ENCODE data around the gene DDX47. TPM values are rescaled to one million over a fixed set of nuclear protein-coding genes. Genes with fewer than 3 reads are reported as not detected.
"Not testable (repeated sequence)": the region's sequence is repeated elsewhere in the genome, so short reads cannot be mapped to it uniquely, and the experiment has no call there.

Gene DDX47
- total and polyA plus RNA-seq, 4 donors = 23.8 to 46.0 (median 41.7) TPM

GRCh38 chr12:12875301-12875700, 62.2 kb downstream of the DDX47 start:
- H3K4me3 ChIP-seq (ENCODE audit: low read length in 2 of 2); H3K4me1 ChIP-seq (ENCODE audit: control insufficient read depth in 1 of 2, insufficient read depth in 2 of 2, low read length in 2 of 2); intact Hi-C loops (cut with DNase I); H3K9me3 ChIP-seq (ENCODE audit: control insufficient read depth, low read length); DNase-seq; ATAC-seq (ENCODE audit: low FRiP score); H3K27me3 ChIP-seq (ENCODE audit: control insufficient read depth in 1 of 2, insufficient read depth in 2 of 2, low read length in 1 of 2); H3K27ac ChIP-seq (ENCODE audit: low read depth in 1 of 2, low read length in 2 of 2); H3K36me3 ChIP-seq (ENCODE audit: control insufficient read depth in 1 of 2, insufficient read depth in 2 of 2, low read length in 1 of 2): not testable (repeated sequence)
- WGBS, 2 donors = 96 to 97% methylated on average over 10 of the region's 10 CpGs

DNA sequence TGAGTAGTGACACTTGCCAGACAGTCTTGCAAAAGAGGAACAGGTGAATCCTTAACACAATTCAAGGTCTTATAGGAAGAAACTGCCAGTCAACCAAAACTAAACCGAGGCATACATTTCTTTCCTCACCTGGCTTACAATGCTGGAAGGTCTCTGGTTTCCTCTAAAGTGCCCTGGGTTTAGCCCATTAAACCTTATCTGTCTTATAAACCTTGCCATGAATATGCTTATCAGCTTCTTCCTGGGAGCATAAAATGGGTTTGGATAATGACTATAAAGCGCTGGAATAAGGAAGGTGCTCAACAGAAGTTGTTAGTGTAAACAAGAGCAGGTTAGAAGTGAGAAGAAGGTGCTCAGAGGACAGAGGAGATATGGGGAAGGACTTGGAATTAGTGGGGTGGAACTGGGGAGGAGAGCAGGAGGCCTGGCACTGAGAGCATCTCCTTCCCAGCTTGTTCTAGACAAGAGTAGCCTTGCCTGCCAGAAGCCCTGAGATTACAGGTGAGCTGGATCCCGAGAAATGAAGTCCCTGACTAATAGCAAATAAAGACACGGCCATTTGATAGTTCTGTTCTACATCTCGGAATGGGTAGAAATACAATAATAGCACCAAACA, 64.1 kb downstream of the DDX47 start:
- WGBS, 2 donors = 24 to 25% methylated on average over 5 of the region's 5 CpGs
- DNase-seq (no peak), ATAC-seq (ENCODE audit: low FRiP score) (no peak)
- H3K27me3 ChIP-seq (ENCODE audit: control insufficient read depth in 1 of 2, insufficient read depth in 2 of 2, low read length in 1 of 2) = no peaks in the 10 kb centered on the region
- intact Hi-C loops (cut with DNase I) = no loop called here
- peaks cover 0 to 3% of the 10 kb centered on the region in 2 donors for H3K4me1 ChIP-seq (ENCODE audit: control insufficient read depth in 1 of 2, insufficient read depth in 2 of 2, low read length in 2 of 2)
- no peak overlapping the region for H3K4me3 ChIP-seq (ENCODE audit: low read length in 2 of 2)
- peak overlapping the region in 1 of 2 donors; percentile 2 for H3K27ac ChIP-seq (ENCODE audit: low read depth in 1 of 2, low read length in 2 of 2)
- no peaks in the 10 kb centered on the region for H3K36me3 ChIP-seq (ENCODE audit: control insufficient read depth in 1 of 2, insufficient read depth in 2 of 2, low read length in 1 of 2)
- no peaks in the 10 kb centered on the region for H3K9me3 ChIP-seq (ENCODE audit: control insufficient read depth, low read length)

DNA sequence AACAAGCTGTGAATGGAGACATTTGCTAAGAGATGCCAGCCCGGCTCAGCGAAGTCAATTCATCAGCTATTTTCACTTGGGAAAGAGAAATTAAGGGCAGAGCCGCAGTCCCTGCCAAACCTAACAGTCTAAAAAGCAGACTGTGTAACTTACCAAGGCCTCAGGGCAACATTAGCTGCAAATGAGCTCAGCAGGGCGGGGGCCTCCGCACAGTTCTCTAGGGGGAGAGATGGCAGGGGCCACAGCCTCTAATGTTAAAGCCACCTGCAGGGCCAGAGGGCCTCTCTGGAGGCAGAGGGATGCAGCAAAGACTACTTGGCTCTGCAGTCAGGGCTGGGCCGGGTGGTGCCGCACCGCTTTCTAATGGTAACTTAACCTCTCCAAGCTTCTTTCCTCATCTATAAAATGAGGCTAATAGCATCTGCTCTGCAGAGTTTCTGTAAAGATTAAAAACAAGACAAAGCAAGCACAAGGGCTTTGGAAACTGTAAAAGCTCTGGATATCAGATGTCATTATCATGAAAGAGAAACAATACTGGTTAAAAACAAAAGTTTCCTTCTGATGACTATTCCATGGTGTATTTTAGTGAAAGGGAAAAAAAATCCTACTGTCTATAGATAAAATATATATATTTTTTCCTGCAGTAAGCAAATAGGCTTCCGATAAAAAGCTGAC, 64.8 kb downstream of the DDX47 start:
- Histone ChIP-seq H3K4me1 (ENCODE audit: control insufficient read depth in 1 of 2, insufficient read depth in 2 of 2, low read length in 2 of 2) (peaks cover 0 to 3% of the 10 kb centered on the region in 2 donors), H3K27me3 (ENCODE audit: control insufficient read depth in 1 of 2, insufficient read depth in 2 of 2, low read length in 1 of 2) (no peaks in the 10 kb centered on the region), H3K36me3 (ENCODE audit: control insufficient read depth in 1 of 2, insufficient read depth in 2 of 2, low read length in 1 of 2) (no peaks in the 10 kb centered on the region), H3K4me3 (ENCODE audit: low read length in 2 of 2) (no peak overlapping the region), H3K9me3 (ENCODE audit: control insufficient read depth, low read length) (no peaks in the 10 kb centered on the region), H3K27ac (ENCODE audit: low read depth in 1 of 2, low read length in 2 of 2) (peak overlapping the region; percentile 2 to 20)
- 14 to 18% methylated on average over 9 of the region's 9 CpGs for WGBS, 2 donors
- intact Hi-C loops (cut with DNase I) = no loop called here
- ATAC-seq (ENCODE audit: low FRiP score) = peak; percentile 58
- peak in 1 of 2 donors; percentile 59 for DNase-seq

Small RNA genes within 50 kb of the gene (microRNA-seq; reads per million reads assigned to microRNA genes)
- gene MIR613 = 0 reads per million in 2 donors

Other genes with a start within 250 kb of the DDX47 start
- gene CREBL2, start 201.5 kb upstream of the DDX47 start, total RNA-seq = 10 to 100 TPM; 31.2 to 42.5 TPM
- gene CREBL2, start 201.5 kb upstream of the DDX47 start, polyA plus RNA-seq = 10 to 100 TPM; 26.6 to 47.1 TPM
- under 1 TPM in 1 of 2 donors, not detected in 1; 0.36 TPM for gene GPR19, start 117.2 kb upstream of the DDX47 start, total RNA-seq
- under 1 TPM in 1 of 2 donors, not detected in 1; 0.18 TPM for gene GPR19, start 117.2 kb upstream of the DDX47 start, polyA plus RNA-seq
- gene CDKN1B, start 96.0 kb upstream of the DDX47 start, total RNA-seq = 10 to 100 TPM; 40.3 to 56.0 TPM
- gene CDKN1B, start 96.0 kb upstream of the DDX47 start, polyA plus RNA-seq = 10 to 100 TPM; 47.6 to 64.3 TPM
- 10 to 100 TPM; 20.2 to 94.0 TPM for gene APOLD1, start 27.7 kb upstream of the DDX47 start, total RNA-seq
- under 1 TPM; 0.67 to 0.75 TPM for gene APOLD1, start 27.7 kb upstream of the DDX47 start, polyA plus RNA-seq
- gene GPRC5A, start 78.2 kb downstream of the DDX47 start, total RNA-seq = 10 to 100 TPM; 36.6 to 86.0 TPM
- 1 to 10 TPM; 4.6 to 8.4 TPM for gene GPRC5A, start 78.2 kb downstream of the DDX47 start, polyA plus RNA-seq
- gene GPRC5D, start 138.8 kb downstream of the DDX47 start, total RNA-seq = under 1 TPM in 1 of 2 donors, not detected in 1; 0.39 TPM
- not detected for gene GPRC5D, start 138.8 kb downstream of the DDX47 start, polyA plus RNA-seq
- 10 to 100 TPM; 55.8 to 73.6 TPM for gene HEBP1, start 186.9 kb downstream of the DDX47 start, total RNA-seq
- 100 to 1,000 TPM in 1 of 2 donors, 10 to 100 TPM in 1; 77.7 to 181 TPM for gene HEBP1, start 186.9 kb downstream of the DDX47 start, polyA plus RNA-seq
- gene FAM234B, start 231.0 kb downstream of the DDX47 start, total RNA-seq = 1 to 10 TPM; 5.2 to 6.8 TPM
- under 1 TPM in 1 of 2 donors, not detected in 1; 0.95 TPM for gene FAM234B, start 231.0 kb downstream of the DDX47 start, polyA plus RNA-seq